Measurements from ENCODE around the gene ENTREP3. TPM values are rescaled to one million over a fixed set of nuclear protein-coding genes. Genes with fewer than 3 reads are reported as not detected.

ENTREP3 gene
- total RNA-seq, 6 experiments from 2014 or later: 7.2 to 13.0 (median 9.6) TPM

DNA sequence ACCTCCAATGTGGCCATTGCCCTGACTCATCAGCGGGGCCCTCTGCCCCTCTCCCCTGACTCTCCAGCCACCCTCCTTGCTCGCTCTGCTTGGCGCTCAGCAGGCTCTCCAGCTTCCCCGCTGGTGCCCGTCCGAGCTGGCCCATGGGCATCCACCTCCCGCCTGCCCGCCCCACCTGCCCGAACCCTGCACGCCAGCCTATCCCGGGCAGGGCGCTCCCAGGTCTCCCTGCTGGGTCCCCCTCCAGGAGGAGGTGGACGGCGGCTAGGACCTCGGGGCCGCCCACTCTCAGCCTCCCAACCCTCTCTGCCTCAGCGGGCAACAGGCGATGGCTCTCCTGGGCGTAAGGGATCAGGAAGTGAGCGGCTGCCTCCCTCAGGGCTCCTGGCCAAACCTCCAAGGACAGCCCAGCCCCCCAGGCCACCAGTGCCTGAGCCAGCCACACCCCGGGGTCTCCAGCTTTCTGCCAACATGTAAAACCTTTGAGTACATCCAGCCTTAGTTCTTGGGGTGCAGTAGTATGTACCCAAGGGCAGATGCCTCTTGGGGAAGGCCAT, 32.8 kb upstream of the ENTREP3 start:
- peak in 2 of 4 donors; percentile 9 for ATAC-seq

DNA sequence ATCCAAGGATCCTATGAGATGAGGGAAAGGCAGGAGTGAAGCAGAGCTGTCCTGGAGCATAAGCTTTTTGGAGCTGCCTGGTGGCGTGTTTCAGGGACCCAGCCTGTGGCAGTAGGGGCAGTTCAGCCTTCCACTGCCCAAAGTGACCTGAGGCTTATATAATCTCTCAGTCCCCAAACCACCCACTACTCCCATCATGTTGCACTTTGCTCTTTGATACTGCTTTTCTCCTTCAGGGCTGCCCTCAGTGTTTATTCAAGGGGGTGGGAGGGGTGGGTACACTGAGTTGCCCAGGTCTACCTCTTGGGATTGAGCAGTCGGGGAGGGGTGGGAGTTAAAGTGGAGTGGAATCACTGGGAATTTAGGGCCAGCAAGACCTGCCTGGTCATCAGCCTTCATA, 31.3 kb upstream of the ENTREP3 start:
- Histone ChIP-seq H3K27me3 (no peaks in the 10 kb centered on the region), H3K4me1 (peaks cover 0 to 5% (median 0%) of the 10 kb centered on the region in 4 donors), H3K27ac (no peak overlapping the region), H3K9me3 (no peaks in the 10 kb centered on the region), H3K4me3 (no peak overlapping the region), H3K36me3 (no peaks in the 10 kb centered on the region)
- ATAC-seq (peak; percentile 40 to 71 (median 60)), DNase-seq (peak in 1 of 3 donors; percentile 69)
- intact Hi-C loops (cut with DNase I): no loop called here
- TF ChIP-seq POLR2A (IDR thresholded peaks at IDR 0.05): no peak
- TF ChIP-seq, protein P1, sequence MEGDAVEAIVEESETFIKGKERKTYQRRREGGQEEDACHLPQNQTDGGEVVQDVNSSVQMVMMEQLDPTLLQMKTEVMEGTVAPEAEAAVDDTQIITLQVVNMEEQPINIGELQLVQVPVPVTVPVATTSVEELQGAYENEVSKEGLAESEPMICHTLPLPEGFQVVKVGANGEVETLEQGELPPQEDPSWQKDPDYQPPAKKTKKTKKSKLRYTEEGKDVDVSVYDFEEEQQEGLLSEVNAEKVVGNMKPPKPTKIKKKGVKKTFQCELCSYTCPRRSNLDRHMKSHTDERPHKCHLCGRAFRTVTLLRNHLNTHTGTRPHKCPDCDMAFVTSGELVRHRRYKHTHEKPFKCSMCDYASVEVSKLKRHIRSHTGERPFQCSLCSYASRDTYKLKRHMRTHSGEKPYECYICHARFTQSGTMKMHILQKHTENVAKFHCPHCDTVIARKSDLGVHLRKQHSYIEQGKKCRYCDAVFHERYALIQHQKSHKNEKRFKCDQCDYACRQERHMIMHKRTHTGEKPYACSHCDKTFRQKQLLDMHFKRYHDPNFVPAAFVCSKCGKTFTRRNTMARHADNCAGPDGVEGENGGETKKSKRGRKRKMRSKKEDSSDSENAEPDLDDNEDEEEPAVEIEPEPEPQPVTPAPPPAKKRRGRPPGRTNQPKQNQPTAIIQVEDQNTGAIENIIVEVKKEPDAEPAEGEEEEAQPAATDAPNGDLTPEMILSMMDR (IDR thresholded peaks at IDR 0.05): no peak
- WGBS (ENCODE audit: insufficient coverage, low coverage, low lambda C conversion rate, missing lambda C conversion rate): 38% methylated on average over 2 of the region's 2 CpGs

More for the DNA sequence above, 32.8 kb upstream of the ENTREP3 start:
- H3K4me3 ChIP-seq: no peak overlapping the region
- WGBS (ENCODE audit: insufficient coverage, low coverage, low lambda C conversion rate, missing lambda C conversion rate): 73% methylated on average over 3 of the region's 21 CpGs
- no peak for DNase-seq
- no peak overlapping the region for H3K27ac ChIP-seq
- peaks cover 0 to 5% (median 0%) of the 10 kb centered on the region in 4 donors for H3K4me1 ChIP-seq
- intact Hi-C loops (cut with DNase I): no loop called here
- no peaks in the 10 kb centered on the region for H3K9me3 ChIP-seq
- H3K36me3 ChIP-seq: no peaks in the 10 kb centered on the region
- TF ChIP-seq POLR2A (IDR thresholded peaks at IDR 0.05): no peak
- TF ChIP-seq, protein P1 (IDR thresholded peaks at IDR 0.05): no peak
- H3K27me3 ChIP-seq: no peaks in the 10 kb centered on the region

DNA sequence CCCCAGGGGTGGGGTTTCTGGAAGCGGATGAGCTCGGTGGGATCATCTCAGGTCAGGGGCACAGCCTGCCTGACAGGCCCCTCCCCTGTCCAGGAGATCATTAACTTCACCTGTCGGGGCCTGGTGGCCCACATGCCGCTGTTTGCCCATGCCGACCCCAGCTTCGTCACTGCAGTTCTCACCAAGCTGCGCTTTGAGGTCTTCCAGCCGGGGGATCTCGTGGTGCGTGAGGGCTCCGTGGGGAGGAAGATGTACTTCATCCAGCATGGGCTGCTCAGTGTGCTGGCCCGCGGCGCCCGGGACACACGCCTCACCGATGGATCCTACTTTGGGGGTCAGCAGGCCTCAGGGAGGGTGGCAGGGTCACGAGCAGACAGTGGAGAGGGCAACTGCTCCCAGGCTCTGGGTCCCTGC, 30.4 kb upstream of the ENTREP3 start:
- H3K9me3 ChIP-seq: no peaks in the 10 kb centered on the region
- H3K36me3 ChIP-seq: no peaks in the 10 kb centered on the region
- peak in 2 of 4 donors; percentile 7 to 30 for ATAC-seq
- WGBS (ENCODE audit: insufficient coverage, low coverage, low lambda C conversion rate, missing lambda C conversion rate): no CpG with 5 or more reads among the region's 18 CpGs
- TF ChIP-seq, protein P1 (IDR thresholded peaks at IDR 0.05): no peak
- no peak for TF ChIP-seq POLR2A (IDR thresholded peaks at IDR 0.05)
- no peak overlapping the region for H3K4me3 ChIP-seq
- DNase-seq: no peak
- H3K27me3 ChIP-seq: no peaks in the 10 kb centered on the region
- H3K27ac ChIP-seq: no peak overlapping the region
- intact Hi-C loops (cut with DNase I): no loop called here
- peaks cover 0 to 5% (median 0%) of the 10 kb centered on the region in 4 donors for H3K4me1 ChIP-seq

DNA sequence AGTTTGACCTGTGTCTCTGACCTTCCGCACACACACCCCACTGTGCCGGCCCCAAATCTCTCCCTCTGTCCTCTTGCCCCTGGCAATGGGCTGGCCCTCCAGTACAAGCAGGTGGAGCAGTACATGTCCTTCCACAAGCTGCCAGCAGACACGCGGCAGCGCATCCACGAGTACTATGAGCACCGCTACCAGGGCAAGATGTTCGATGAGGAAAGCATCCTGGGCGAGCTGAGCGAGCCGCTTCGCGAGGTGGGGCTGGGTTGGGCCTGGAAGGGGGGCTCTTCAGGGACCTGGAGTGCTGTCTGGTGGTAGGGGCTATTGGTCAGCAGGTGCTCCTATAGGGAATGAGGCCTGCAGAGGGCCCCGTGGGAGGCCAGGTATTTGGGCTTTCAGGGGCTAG, 29.8 kb upstream of the ENTREP3 start:
- Histone ChIP-seq H3K27me3 (no peaks in the 10 kb centered on the region), H3K4me3 (no peak overlapping the region), H3K4me1 (peaks cover 0 to 5% (median 0%) of the 10 kb centered on the region in 4 donors), H3K27ac (no peak overlapping the region), H3K9me3 (no peaks in the 10 kb centered on the region), H3K36me3 (no peaks in the 10 kb centered on the region)
- TF ChIP-seq, protein P1 (IDR thresholded peaks at IDR 0.05): no peak
- TF ChIP-seq POLR2A (IDR thresholded peaks at IDR 0.05): no peak
- WGBS (ENCODE audit: insufficient coverage, low coverage, low lambda C conversion rate, missing lambda C conversion rate): 90% methylated on average over 13 of the region's 14 CpGs
- ATAC-seq (no peak), DNase-seq (no peak)
- intact Hi-C loops (cut with DNase I): no loop called here
